ENCODE data around the gene CDKN2C. TPM values are rescaled to one million over a fixed set of nuclear protein-coding genes. Genes with fewer than 3 reads are reported as not detected.

The CDKN2C gene
- total and polyA plus RNA-seq, 10 of the 15 experiments (the other 5 are each of a cell fraction or from before 2014, with no cell fraction given): 3.3 to 11.7 (median 6.0) TPM

DNA sequence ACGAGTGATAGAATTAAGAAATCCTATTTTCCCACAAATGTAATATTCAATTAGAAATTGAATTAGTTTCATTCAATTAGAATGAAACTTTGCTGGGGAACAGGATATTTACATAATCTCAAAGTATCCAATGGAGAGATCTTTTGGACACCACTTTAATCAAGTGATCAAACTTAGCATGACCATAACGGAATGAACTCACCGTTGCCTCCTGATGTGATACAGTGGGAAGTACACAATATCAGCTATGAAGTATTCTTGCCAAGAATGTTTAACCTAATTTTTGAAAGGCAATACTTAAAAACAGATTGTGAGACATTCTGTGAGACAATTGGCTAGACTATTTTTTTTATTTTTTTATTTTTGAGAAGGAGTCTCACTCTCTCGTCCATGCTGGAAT is 16.6 kb downstream of the CDKN2C start (continued):
- no peak for TF ChIP-seq SREBF2 (IDR thresholded peaks at IDR 0.05; ENCODE audit: low read length)
- TF ChIP-seq TCF7 (IDR thresholded peaks at IDR 0.05; ENCODE audit: borderline replicate concordance): no peak
- TF ChIP-seq SUPT20H (IDR thresholded peaks at IDR 0.05; ENCODE audit: borderline replicate concordance, control insufficient read depth, low read depth, low read length): no peak
- TF ChIP-seq, protein P1, sequence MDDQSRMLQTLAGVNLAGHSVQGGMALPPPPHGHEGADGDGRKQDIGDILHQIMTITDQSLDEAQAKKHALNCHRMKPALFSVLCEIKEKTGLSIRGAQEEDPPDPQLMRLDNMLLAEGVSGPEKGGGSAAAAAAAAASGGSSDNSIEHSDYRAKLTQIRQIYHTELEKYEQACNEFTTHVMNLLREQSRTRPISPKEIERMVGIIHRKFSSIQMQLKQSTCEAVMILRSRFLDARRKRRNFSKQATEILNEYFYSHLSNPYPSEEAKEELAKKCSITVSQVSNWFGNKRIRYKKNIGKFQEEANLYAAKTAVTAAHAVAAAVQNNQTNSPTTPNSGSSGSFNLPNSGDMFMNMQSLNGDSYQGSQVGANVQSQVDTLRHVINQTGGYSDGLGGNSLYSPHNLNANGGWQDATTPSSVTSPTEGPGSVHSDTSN (IDR thresholded peaks at IDR 0.05; ENCODE audit: insufficient replicate concordance, low read depth, low read length): no peak
- TF ChIP-seq HCFC1 (IDR thresholded peaks at IDR 0.05; ENCODE audit: low read length): no peak
- TF ChIP-seq ESRRA (IDR thresholded peaks at IDR 0.05; ENCODE audit: low read length): no peak
- TF ChIP-seq, protein P2, sequence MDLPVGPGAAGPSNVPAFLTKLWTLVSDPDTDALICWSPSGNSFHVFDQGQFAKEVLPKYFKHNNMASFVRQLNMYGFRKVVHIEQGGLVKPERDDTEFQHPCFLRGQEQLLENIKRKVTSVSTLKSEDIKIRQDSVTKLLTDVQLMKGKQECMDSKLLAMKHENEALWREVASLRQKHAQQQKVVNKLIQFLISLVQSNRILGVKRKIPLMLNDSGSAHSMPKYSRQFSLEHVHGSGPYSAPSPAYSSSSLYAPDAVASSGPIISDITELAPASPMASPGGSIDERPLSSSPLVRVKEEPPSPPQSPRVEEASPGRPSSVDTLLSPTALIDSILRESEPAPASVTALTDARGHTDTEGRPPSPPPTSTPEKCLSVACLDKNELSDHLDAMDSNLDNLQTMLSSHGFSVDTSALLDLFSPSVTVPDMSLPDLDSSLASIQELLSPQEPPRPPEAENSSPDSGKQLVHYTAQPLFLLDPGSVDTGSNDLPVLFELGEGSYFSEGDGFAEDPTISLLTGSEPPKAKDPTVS (IDR thresholded peaks at IDR 0.05; ENCODE audit: low read depth, low read length): no peak
- no peak for TF ChIP-seq IRF3 (IDR thresholded peaks at IDR 0.05)

DNA sequence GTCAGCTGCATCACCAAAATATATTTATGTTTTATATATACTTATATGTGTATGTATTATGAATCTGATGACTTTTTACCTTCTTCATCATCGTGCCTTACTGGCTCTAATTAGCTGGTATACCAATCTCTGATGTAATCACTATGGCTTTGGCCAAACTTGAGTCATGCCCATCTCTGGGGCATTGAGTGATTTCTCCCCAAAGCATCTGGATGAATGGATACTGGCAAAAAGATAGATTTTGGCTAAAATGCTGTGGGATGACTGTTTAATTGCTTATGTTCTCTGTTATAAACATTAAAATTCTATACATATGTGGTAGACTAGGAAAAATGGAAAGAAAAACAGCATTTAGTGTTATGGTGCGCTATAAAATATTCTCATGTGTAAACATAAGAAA is 19.6 kb downstream of the CDKN2C start:
- ChIA-PET CTCF (no interaction called here), SMC1A (ENCODE audit: uncharacterized antibody, unreplicated experiment) (no interaction called here)
- in situ Hi-C loops (cut with MboI): no loop called here
- TF ChIP-seq KLF5 (IDR thresholded peaks at IDR 0.05; ENCODE audit: partially characterized antibody): no peak
- no peak for TF ChIP-seq TBL1XR1 (IDR thresholded peaks at IDR 0.05; ENCODE audit: low read depth, low read length)
- no peak for TF ChIP-seq POLR2A (IDR thresholded peaks at IDR 0.05; ENCODE audit: low read depth, low read length)
- TF ChIP-seq CTCF (IDR thresholded peaks at IDR 0.05 in 2 of 3, conservative IDR thresholded peaks at IDR 0.05 in 1 of 3; ENCODE audit: control insufficient read depth in 2 of 3, extremely low read depth in 1 of 3, insufficient read depth in 1 of 3, low read depth in 3 of 3, low read length in 3 of 3): no peak
- no peak for TF ChIP-seq NR2F1 (conservative IDR thresholded peaks at IDR 0.05)
- TF ChIP-seq KAT2A (conservative IDR thresholded peaks at IDR 0.05; ENCODE audit: control insufficient read depth, low read depth, low read length): no peak
- TF ChIP-seq IRF3 (IDR thresholded peaks at IDR 0.05): no peak
- TF ChIP-seq EGR1 (IDR thresholded peaks at IDR 0.05; ENCODE audit: borderline replicate concordance in 1 of 2, low read depth in 2 of 2, low read length in 2 of 2): no peak
- TF ChIP-seq ZBED1 (IDR thresholded peaks at IDR 0.05; ENCODE audit: borderline replicate concordance): no peak
- no peak for TF ChIP-seq TCF12 (IDR thresholded peaks at IDR 0.05; ENCODE audit: low read depth, low read length)
- TF ChIP-seq TAF1 (IDR thresholded peaks at IDR 0.05; ENCODE audit: borderline replicate concordance, low read depth, low read length): no peak

More for the DNA sequence above, 19.6 kb downstream of the CDKN2C start:
- Histone ChIP-seq H3K4me2 (ENCODE audit: control insufficient read depth, insufficient read depth) (no peak overlapping the region), H3K9ac (ENCODE audit: control insufficient read depth, insufficient read depth, low read length) (no peak overlapping the region), H2AFZ (ENCODE audit: control insufficient read depth, low read depth, low read length) (no peak overlapping the region), H3K27ac (ENCODE audit: control insufficient read depth, insufficient read depth) (no peak overlapping the region), H4K20me1 (ENCODE audit: control insufficient read depth, insufficient read depth) (no peaks in the 10 kb centered on the region), H3K4me3 (no peak overlapping the region), H3K9me3 (replicated peaks; ENCODE audit: control insufficient read depth, insufficient read depth, low read length) (no peaks in the 10 kb centered on the region; the same call in 2 of the 3 replicates), H3K4me1 (ENCODE audit: control insufficient read depth, insufficient read depth, low read length) (peaks cover 6% of the 10 kb centered on the region; the same call in 1 of the 2 replicates), H3K36me3 (ENCODE audit: control insufficient read depth in 2 of 2, insufficient read depth in 2 of 2, low read length in 1 of 2) (no peaks in the 10 kb centered on the region), H3K27me3 (replicated peaks in 1 of 2; ENCODE audit: control insufficient read depth in 2 of 2, insufficient read depth in 2 of 2, low read length in 1 of 2) (no peaks in the 10 kb centered on the region), H3K79me2 (ENCODE audit: control insufficient read depth, insufficient read depth, low read length) (peaks cover 5% of the 10 kb centered on the region)
- POLR2A ChIA-PET: no interaction called here
- intact Hi-C loops (cut with micrococcal nuclease; ENCODE audit: unreplicated experiment): no loop called here
- FAIRE-seq (no peak), DNase-seq (ENCODE audit: low read depth, low spot score) (no peak), ATAC-seq (no peak)
- RAD21 ChIA-PET (ENCODE audit: unreplicated experiment): no interaction called here
- 100% methylated on average over 2 of the region's 2 CpGs for WGBS (ENCODE audit: insufficient coverage, insufficient replicate concordance, low lambda C conversion rate, missing lambda C conversion rate)
- no TSS peak for BruUV-seq (replicated peaks)
